ENCODE results near the gene ABCC5.

DNA sequence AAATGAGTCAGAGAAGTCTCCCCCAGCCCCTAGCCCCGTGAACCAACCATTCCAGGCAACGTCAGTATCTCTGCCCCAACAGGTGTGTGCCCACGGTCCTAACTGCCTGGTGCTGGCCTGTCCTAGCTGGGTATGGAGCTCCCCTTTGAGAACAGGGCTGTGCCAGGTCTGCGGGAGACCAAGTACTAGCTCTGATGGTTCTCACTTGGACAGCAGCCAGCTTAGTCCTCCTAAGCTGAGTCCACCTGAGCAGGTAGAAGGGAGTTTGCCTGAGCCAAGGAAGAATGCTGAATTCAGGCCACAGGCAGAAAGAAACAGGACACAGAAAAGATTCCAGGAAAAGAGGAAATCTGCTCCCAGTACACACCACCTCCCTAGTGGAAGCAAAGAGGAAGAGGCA lies 99.9 kb downstream of the ABCC5 start:
- TF ChIP-seq CTCF (IDR thresholded peaks at IDR 0.05; ENCODE audit: low read depth, low read length), result no peak
- TF ChIP-seq MYC (IDR thresholded peaks at IDR 0.05; ENCODE audit: low read depth, low read length), result no peak
- TF ChIP-seq POLR2A (IDR thresholded peaks at IDR 0.05; ENCODE audit: extremely low read depth, insufficient read length), result no peak
- TF ChIP-seq, protein P1, sequence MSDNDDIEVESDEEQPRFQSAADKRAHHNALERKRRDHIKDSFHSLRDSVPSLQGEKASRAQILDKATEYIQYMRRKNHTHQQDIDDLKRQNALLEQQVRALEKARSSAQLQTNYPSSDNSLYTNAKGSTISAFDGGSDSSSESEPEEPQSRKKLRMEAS (IDR thresholded peaks at IDR 0.05; ENCODE audit: low read depth, low read length), result no peak

Data from NB4 (cell line).